HG03558 (cell line): ENCODE data around the gene AFF2.

Experiments
- ATAC-seq: cut with Tn5 transposase; IDR thresholded peaks from one replicate; pipeline ENCODE4 v1.9.1; 2021; ENCODE audit warnings: moderate number of reproducible peaks; ENCODE audit not compliant: unreplicated experiment; ENCODE audit errors: extremely low read depth

The AFF2 gene

DNA sequence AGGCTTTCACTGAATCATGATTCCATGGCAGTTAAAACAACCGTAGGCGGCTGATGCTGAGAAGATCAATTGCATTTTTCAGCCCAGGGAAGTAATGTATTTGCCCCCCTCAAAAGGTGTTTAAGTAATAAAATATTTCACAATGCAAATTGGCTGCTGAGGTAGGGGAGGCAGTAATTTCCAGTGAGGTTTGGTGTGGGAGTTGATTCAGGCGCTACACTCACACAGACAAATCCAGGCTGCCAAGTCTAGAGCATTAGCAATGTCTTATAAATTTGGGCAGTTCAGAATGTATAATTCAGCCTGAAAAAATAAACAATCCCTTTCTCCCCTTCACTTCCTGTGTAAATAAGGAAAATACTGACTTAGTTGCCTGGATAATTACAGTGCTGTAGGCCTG lies 543.0 kb downstream of the AFF2 start:
- ATAC-seq = no peak

DNA sequence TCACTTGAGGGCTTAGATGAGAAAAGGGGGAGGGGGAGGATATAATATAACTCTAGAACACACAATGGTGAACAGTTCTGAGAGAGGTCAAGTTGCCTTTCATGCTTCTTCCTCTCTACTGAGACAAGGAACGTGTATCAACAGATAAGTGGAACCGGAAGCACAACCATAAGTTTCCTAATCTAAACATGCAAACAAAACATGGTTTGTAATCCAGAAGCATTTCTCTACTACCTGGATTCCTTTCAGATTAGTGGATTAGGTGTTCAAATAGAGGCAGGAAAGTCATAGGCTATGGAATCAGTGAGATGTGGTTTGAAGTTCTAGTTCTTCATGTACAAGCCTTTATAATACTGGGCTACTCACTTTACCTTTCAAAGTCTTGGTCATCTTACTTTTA lies 544.1 kb downstream of the AFF2 start:
- ATAC-seq = no peak

DNA sequence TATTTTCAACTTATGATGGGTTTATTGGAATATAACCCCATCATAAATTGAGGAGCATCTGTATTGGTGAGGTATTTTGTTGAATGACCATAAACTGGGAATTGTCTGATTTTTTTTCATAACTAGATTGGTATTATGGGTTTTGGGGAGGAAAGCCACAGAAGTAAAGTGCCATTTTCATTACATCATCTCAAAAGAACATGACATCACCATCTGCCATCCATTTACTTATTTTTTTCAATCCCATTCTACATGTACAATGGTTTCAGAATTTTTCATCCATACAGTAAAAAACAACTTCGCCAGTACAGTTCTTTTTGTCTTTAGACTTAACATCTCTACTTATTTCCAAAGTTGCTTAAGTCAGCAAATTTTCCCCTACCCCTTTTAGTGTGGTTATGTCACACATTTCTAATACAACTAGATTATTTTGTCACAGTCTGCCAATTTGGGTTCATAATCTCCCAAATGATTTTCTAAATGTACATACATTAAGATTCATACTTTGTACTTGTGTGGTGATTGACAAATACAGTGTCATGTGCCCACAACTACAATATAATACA lies 545.3 kb downstream of the AFF2 start:
- ATAC-seq = no peak
